Trophoblast cell (in vitro differentiated cells and primary cell): ENCODE results near the gene GNA12.

Experiments used
- DNase-seq, 2 donors: peaks; one replicate each; pipeline ENCODE4 v3.0.0-alpha.2; 2016
- H2AFZ ChIP-seq: 2 replicates; pipeline ENCODE4 v1.6.1; 2013; ENCODE audit warnings: low read length, moderate library complexity, mild to moderate bottlenecking; ENCODE audit not compliant: insufficient read depth, poor library complexity
- H2AK5ac ChIP-seq: 2 replicates; pipeline ENCODE4 v1.6.1; 2013; ENCODE audit warnings: mild to moderate bottlenecking, low read length
- H2BK120ac ChIP-seq: 2 replicates; pipeline ENCODE4 v1.6.1; 2013; ENCODE audit warnings: low read length, mild to moderate bottlenecking, moderate library complexity; ENCODE audit not compliant: insufficient read depth, poor library complexity
- H2BK12ac ChIP-seq: 2 replicates; pipeline ENCODE4 v1.6.1; 2013; ENCODE audit warnings: mild to moderate bottlenecking, low read length, moderate library complexity
- H2BK5ac ChIP-seq: 2 replicates; pipeline ENCODE4 v1.6.1; 2013; ENCODE audit warnings: low read length, low read depth, moderate library complexity, mild to moderate bottlenecking; ENCODE audit not compliant: poor library complexity
- H3K14ac ChIP-seq: 2 replicates; pipeline ENCODE4 v1.6.1; 2013; ENCODE audit warnings: mild to moderate bottlenecking, low read length
- H3K18ac ChIP-seq: 2 replicates; pipeline ENCODE4 v1.6.1; 2013; ENCODE audit warnings: mild to moderate bottlenecking, low read length
- H3K23ac ChIP-seq: 2 replicates; pipeline ENCODE4 v1.6.1; 2013; ENCODE audit warnings: low read length
- H3K27ac ChIP-seq: 2 replicates; pipeline ENCODE4 v1.5.1; 2013; ENCODE audit warnings: low read depth, mild to moderate bottlenecking, inconsistent platforms, low read length, moderate library complexity
- H3K27me3 ChIP-seq: 2 replicates; pipeline ENCODE4 v1.6.1; 2013; ENCODE audit warnings: inconsistent platforms, mild to moderate bottlenecking, low read length, moderate library complexity; ENCODE audit not compliant: insufficient read depth
- H3K36me3 ChIP-seq, 2 experiments: 1 replicate in 1 of 2; 2 replicates in 1 of 2; pipeline ENCODE4 v1.6.1; 2013; ENCODE audit warnings: low read length in 2 of 2, mild to moderate bottlenecking in 2 of 2, moderate library complexity in 1 of 2; ENCODE audit not compliant: insufficient read depth in 2 of 2, control insufficient read depth in 1 of 2
- H3K4ac ChIP-seq: 2 replicates; pipeline ENCODE4 v1.6.1; 2013; ENCODE audit warnings: low read depth, mild to moderate bottlenecking, low read length, moderate library complexity
- H3K4me1 ChIP-seq, 2 experiments: 1 replicate in 1 of 2; 2 replicates in 1 of 2; pipeline ENCODE4 v1.6.1; 2013; ENCODE audit warnings: low read length in 2 of 2, mild to moderate bottlenecking in 2 of 2, moderate library complexity in 1 of 2; ENCODE audit not compliant: insufficient read depth in 2 of 2, control insufficient read depth in 1 of 2
- H3K4me2 ChIP-seq: 2 replicates; pipeline ENCODE4 v1.6.1; 2013; ENCODE audit warnings: inconsistent platforms, mild to moderate bottlenecking, low read length, moderate library complexity
- H3K4me3 ChIP-seq: 2 replicates; pipeline ENCODE4 v1.5.1; 2013; ENCODE audit warnings: mild to moderate bottlenecking, low read depth, low read length, inconsistent platforms
- H3K79me1 ChIP-seq: one replicate; pipeline ENCODE4 v1.6.1; 2013; ENCODE audit warnings: low read length
- H3K79me2 ChIP-seq: 2 replicates; pipeline ENCODE4 v1.6.1; 2013; ENCODE audit warnings: low read length, mild to moderate bottlenecking; ENCODE audit not compliant: control insufficient read depth, insufficient read depth, poor library complexity
- H3K9ac ChIP-seq: 2 replicates; pipeline ENCODE4 v1.6.1; 2013; ENCODE audit warnings: mild to moderate bottlenecking, low read length
- H3K9me3 ChIP-seq: 2 replicates; pipeline ENCODE4 v1.6.1; 2013; ENCODE audit warnings: low read depth, mild to moderate bottlenecking, control low read depth, inconsistent platforms, low read length; ENCODE audit not compliant: insufficient read depth
- H4K12ac ChIP-seq: 2 replicates; pipeline ENCODE4 v1.6.1; 2013; ENCODE audit warnings: low read depth, mild to moderate bottlenecking, low read length, moderate library complexity
- H4K8ac ChIP-seq: 2 replicates; pipeline ENCODE4 v1.6.1; 2013; ENCODE audit warnings: low read depth, mild to moderate bottlenecking, low read length, moderate library complexity
- H4K91ac ChIP-seq: one replicate; pipeline ENCODE4 v1.6.1; 2013; ENCODE audit warnings: low read depth, mild to moderate bottlenecking, low read length, moderate library complexity
- WGBS: extraction: QIAGEN DNeasy Blood & Tissue Kit; methylation state at CpG from one replicate; pipeline ENCODE4 v1.1.7; 2013; ENCODE audit warnings: missing lambda C conversion rate; ENCODE audit not compliant: insufficient read length, insufficient coverage; ENCODE audit errors: extremely low coverage; 5-methylcytosine and 5-hydroxymethylcytosine counted together

The GNA12 gene

GRCh38 chr7:2809903-2810625 lies 34.0 kb downstream of the GNA12 start:
- Histone ChIP-seq H3K27me3 (no peaks in the 10 kb centered on the region), H3K79me2 (peaks cover 33% of the 10 kb centered on the region), H3K23ac (no peak overlapping the region), H3K9me3 (no peaks in the 10 kb centered on the region), H3K4me2 (no peak overlapping the region), H4K8ac (no peak overlapping the region), H3K14ac (no peak overlapping the region), H2BK120ac (peak overlapping the region; percentile 8), H3K79me1 (peaks cover 24% of the 10 kb centered on the region), H3K4me3 (no peak overlapping the region), H3K18ac (no peak overlapping the region), H4K91ac (peak overlapping the region; percentile 19), H3K4ac (peak overlapping the region; percentile 57), H3K4me1 (peaks cover 36 to 45% of the 10 kb centered on the region in 2 experiments), H3K36me3 (peaks cover 10 to 11% of the 10 kb centered on the region in 2 experiments), H2BK5ac (peak overlapping the region; percentile 54), H4K12ac (no peak overlapping the region), H2BK12ac (peak overlapping the region; percentile 27), H2AK5ac (no peak overlapping the region), H2AFZ (no peak overlapping the region), H3K9ac (no peak overlapping the region), H3K27ac (peak overlapping the region; percentile 61)
- DNase-seq: peak; percentile 63 to 86
- WGBS: no CpG with 5 or more reads among the region's 8 CpGs

GRCh38 chr7:2808891-2809665 lies 35.0 kb downstream of the GNA12 start:
- Histone ChIP-seq H3K79me1 (peaks cover 26% of the 10 kb centered on the region), H3K4me2 (no peak overlapping the region), H2AFZ (no peak overlapping the region), H4K91ac (peak overlapping the region; percentile 9), H2BK120ac (no peak overlapping the region), H3K79me2 (peaks cover 33% of the 10 kb centered on the region), H3K27ac (peak overlapping the region; percentile 26), H3K9ac (no peak overlapping the region), H3K14ac (peak overlapping the region; percentile 34), H3K4ac (peak overlapping the region; percentile 66), H3K4me3 (no peak overlapping the region), H3K9me3 (no peaks in the 10 kb centered on the region), H4K8ac (peak overlapping the region; percentile 25), H3K23ac (no peak overlapping the region), H2BK5ac (no peak overlapping the region), H3K4me1 (peaks cover 38 to 45% of the 10 kb centered on the region in 2 experiments), H3K18ac (peak overlapping the region; percentile 42), H3K27me3 (no peaks in the 10 kb centered on the region), H2AK5ac (peak overlapping the region; percentile 18), H3K36me3 (peaks cover 10 to 11% of the 10 kb centered on the region in 2 experiments), H2BK12ac (peak overlapping the region; percentile 21), H4K12ac (no peak overlapping the region)
- DNase-seq: peak in 1 of 2 donors; percentile 24
- WGBS: no CpG with 5 or more reads among the region's 15 CpGs

- Histone ChIP-seq H3K79me2 (peaks cover 29% of the 10 kb centered on the region), H3K79me1 (peaks cover 31% of the 10 kb centered on the region), H3K27ac (peak overlapping the region; percentile 26), H2BK120ac (no peak overlapping the region), H4K8ac (no peak overlapping the region), H4K12ac (no peak overlapping the region), H3K4ac (peak overlapping the region; percentile 59), H3K9ac (no peak overlapping the region), H3K4me2 (no peak overlapping the region), H4K91ac (peak overlapping the region; percentile 29), H2BK12ac (no peak overlapping the region), H3K36me3 (peaks cover 2 to 5% of the 10 kb centered on the region in 2 experiments), H2AK5ac (peak overlapping the region; percentile 4), H3K4me1 (peaks cover 34 to 45% of the 10 kb centered on the region in 2 experiments), H3K4me3 (no peak overlapping the region), H3K18ac (peak overlapping the region; percentile 54), H2BK5ac (no peak overlapping the region), H3K23ac (no peak overlapping the region), H3K9me3 (no peaks in the 10 kb centered on the region), H3K27me3 (no peaks in the 10 kb centered on the region), H2AFZ (no peak overlapping the region), H3K14ac (peak overlapping the region; percentile 27)
- no CpG with 5 or more reads among the region's 21 CpGs for WGBS
- DNase-seq: peak; percentile 62 to 70
Measured at GRCh38 chr7:2807845-2808772, 36.0 kb downstream of the GNA12 start.

GRCh38 chr7:2807460-2807844 lies 36.7 kb downstream of the GNA12 start:
- Histone ChIP-seq H3K14ac (no peak overlapping the region), H3K27me3 (no peaks in the 10 kb centered on the region), H3K9ac (no peak overlapping the region), H3K36me3 (peaks cover 2 to 5% of the 10 kb centered on the region in 2 experiments), H3K9me3 (no peaks in the 10 kb centered on the region), H2BK5ac (no peak overlapping the region), H3K4ac (no peak overlapping the region), H2AFZ (no peak overlapping the region), H3K4me1 (peaks cover 40 to 51% of the 10 kb centered on the region in 2 experiments), H2AK5ac (no peak overlapping the region), H2BK12ac (no peak overlapping the region), H3K4me2 (no peak overlapping the region), H3K79me2 (peaks cover 33% of the 10 kb centered on the region), H3K79me1 (peaks cover 37% of the 10 kb centered on the region), H4K8ac (no peak overlapping the region), H4K91ac (no peak overlapping the region), H3K23ac (no peak overlapping the region), H3K4me3 (no peak overlapping the region), H4K12ac (no peak overlapping the region), H2BK120ac (no peak overlapping the region), H3K27ac (no peak overlapping the region), H3K18ac (no peak overlapping the region)
- no CpG with 5 or more reads among the region's 5 CpGs for WGBS
- no peak for DNase-seq
